Stimulated activated CD4-positive, alpha-beta T cell treated with anti-CD3 and anti-CD28 coated beads, Interleukin-1b, Interleukin-23, amount 100 ng/mL, for 4 hours (primary cell): ENCODE data around the gene EEF1A1.
"Not testable (repeated sequence)": the region's sequence is repeated elsewhere in the genome, so short reads cannot be mapped to it uniquely, and the experiment has no call there.

Experiments used
- DNase-seq, 2 donors: peaks; one replicate each; pipeline ENCODE4 v3.0.0-alpha.2; 2020; ENCODE audit warnings: low read depth in 2 of 2

The EEF1A1 gene

GRCh38 chr6:73538116-73538779 lies 17.4 kb upstream of the EEF1A1 start:
- no peak for DNase-seq

- no peak for DNase-seq
Measured at GRCh38 chr6:73537677-73538076, 16.8 kb upstream of the EEF1A1 start.

- DNase-seq = no peak
Measured at GRCh38 chr6:73534628-73535027, 13.8 kb upstream of the EEF1A1 start.

- DNase-seq = no peak
Measured at GRCh38 chr6:73532293-73532692, 11.5 kb upstream of the EEF1A1 start.

GRCh38 chr6:73528897-73529296 lies 8.1 kb upstream of the EEF1A1 start:
- DNase-seq = no peak

- DNase-seq = no peak
Measured at GRCh38 chr6:73525546-73526330, 4.9 kb upstream of the EEF1A1 start.

GRCh38 chr6:73523434-73524123 lies 2.7 kb upstream of the EEF1A1 start:
- peak; percentile 62 to 73 for DNase-seq

GRCh38 chr6:73521351-73521985 lies 636 bp upstream of the EEF1A1 start:
- DNase-seq = peak; percentile 57 to 67

- DNase-seq = peak; percentile 73 to 77
Measured at GRCh38 chr6:73519926-73520687, 725 bp downstream of the EEF1A1 start.

- not testable (repeated sequence) for DNase-seq
Measured at GRCh38 chr6:73518982-73519881, 1.6 kb downstream of the EEF1A1 start.

- not testable (repeated sequence) for DNase-seq
Measured at GRCh38 chr6:73518100-73518981, 2.5 kb downstream of the EEF1A1 start.

- DNase-seq = no peak
Measured at GRCh38 chr6:73516514-73517489, 4.0 kb downstream of the EEF1A1 start.

GRCh38 chr6:73515204-73515655 lies 5.6 kb downstream of the EEF1A1 start:
- no peak for DNase-seq

GRCh38 chr6:73514746-73515110 lies 6.1 kb downstream of the EEF1A1 start:
- DNase-seq = no peak

- DNase-seq = no peak
Measured at GRCh38 chr6:73513496-73513854, 7.4 kb downstream of the EEF1A1 start.

GRCh38 chr6:73511796-73512195 lies 9.0 kb downstream of the EEF1A1 start:
- DNase-seq = no peak

GRCh38 chr6:73509851-73510250 lies 11.0 kb downstream of the EEF1A1 start:
- no peak for DNase-seq

- DNase-seq = no peak
Measured at GRCh38 chr6:73508776-73509175, 12.1 kb downstream of the EEF1A1 start.
